HAP-1 (cell line): Measurements from ENCODE around the gene RAPGEFL1.

ENCODE experiments used
- DNase-seq, 2 experiments: peaks; one replicate each; pipeline ENCODE4 v3.0.0-alpha.2; 2016 to 2020; ENCODE audit warnings: low spot score in 2 of 2
- H3K27me3 ChIP-seq: fragments of 250-450 bp; sonication (Bioruptor Pico); 2 replicates; pipeline ENCODE4 v1.5.1; 2020; ENCODE audit warnings: low read depth, mild to moderate bottlenecking, moderate library complexity
- H3K36me3 ChIP-seq: fragments of 250-450 bp; sonication (Bioruptor Pico); replicated peaks from 2 replicates; pipeline ENCODE4 v1.5.1; 2020; ENCODE audit warnings: mild to moderate bottlenecking
- H3K4me1 ChIP-seq: fragments of 250-450 bp; sonication (Bioruptor Pico); 2 replicates; pipeline ENCODE4 v1.5.1; 2020; ENCODE audit warnings: mild to moderate bottlenecking
- H3K4me3 ChIP-seq: fragments of 250-450 bp; sonication (Bioruptor Pico); 2 replicates; pipeline ENCODE4 v1.5.1; 2020; ENCODE audit warnings: mild to moderate bottlenecking, moderate library complexity
- H3K9me3 ChIP-seq: fragments of 250-450 bp; sonication (Bioruptor Pico); 2 replicates; pipeline ENCODE4 v1.5.1; 2020; ENCODE audit warnings: mild to moderate bottlenecking, moderate library complexity
- in situ Hi-C: fragments of 300-500 bp; cut with MboI; formaldehyde crosslinking; loops from 3 replicates; pipeline ENCODE4 v1.14.3; 2020; ENCODE audit warnings: low sequenced_read_pairs, inconsistent platforms, mixed read lengths

Gene RAPGEFL1

GRCh38 chr17:40158438-40159013 is 18.7 kb upstream of the RAPGEFL1 start:
- H3K4me3 ChIP-seq: no peak overlapping the region
- no peaks in the 10 kb centered on the region for H3K9me3 ChIP-seq
- no peak for DNase-seq
- in situ Hi-C loops: no loop called here
- H3K36me3 ChIP-seq: peaks cover 64% of the 10 kb centered on the region
- no peaks in the 10 kb centered on the region for H3K4me1 ChIP-seq
- H3K27me3 ChIP-seq: no peaks in the 10 kb centered on the region

GRCh38 chr17:40159456-40159855 is 17.8 kb upstream of the RAPGEFL1 start:
- Histone ChIP-seq H3K27me3 (no peaks in the 10 kb centered on the region), H3K36me3 (peaks cover 69% of the 10 kb centered on the region), H3K9me3 (no peaks in the 10 kb centered on the region), H3K4me3 (no peak overlapping the region), H3K4me1 (no peaks in the 10 kb centered on the region)
- no peak for DNase-seq
- in situ Hi-C loops: no loop called here

GRCh38 chr17:40167685-40168261 is 9.5 kb upstream of the RAPGEFL1 start:
- in situ Hi-C loops: loop anchor here (10.0 kb wide), 1 partner anchor 133 kb away; no protein-coding TSS in a partner anchor
- Histone ChIP-seq H3K36me3 (peaks cover 89% of the 10 kb centered on the region), H3K27me3 (no peaks in the 10 kb centered on the region)

GRCh38 chr17:40168262-40168832 is 8.9 kb upstream of the RAPGEFL1 start:
- no peaks in the 10 kb centered on the region for H3K4me1 ChIP-seq
- no peaks in the 10 kb centered on the region for H3K9me3 ChIP-seq
- peak; percentile 46 to 61 for DNase-seq
- H3K36me3 ChIP-seq: peaks cover 86% of the 10 kb centered on the region
- in situ Hi-C loops: loop anchor here (10.0 kb wide), 1 partner anchor 134 kb away; no protein-coding TSS in a partner anchor
- no peaks in the 10 kb centered on the region for H3K27me3 ChIP-seq
- H3K4me3 ChIP-seq: no peak overlapping the region

More at GRCh38 chr17:40167685-40168261, 9.5 kb upstream of the RAPGEFL1 start:
- H3K9me3 ChIP-seq: no peaks in the 10 kb centered on the region
- no peak overlapping the region for H3K4me3 ChIP-seq
- H3K4me1 ChIP-seq: no peaks in the 10 kb centered on the region
- DNase-seq: no peak

- peaks cover 75% of the 10 kb centered on the region for H3K36me3 ChIP-seq
- no peaks in the 10 kb centered on the region for H3K4me1 ChIP-seq
- no peak overlapping the region for H3K4me3 ChIP-seq
- DNase-seq: no peak
- H3K9me3 ChIP-seq: no peaks in the 10 kb centered on the region
- no peaks in the 10 kb centered on the region for H3K27me3 ChIP-seq
- in situ Hi-C loops: no loop called here
These were observed 6.9 kb upstream of the RAPGEFL1 start for GRCh38 chr17:40170325-40170724.

- peaks cover 69% of the 10 kb centered on the region for H3K36me3 ChIP-seq
- in situ Hi-C loops: no loop called here
- no peak for DNase-seq
These were observed 5.5 kb upstream of the RAPGEFL1 start for GRCh38 chr17:40171750-40172149.

GRCh38 chr17:40173091-40173777 is 4.0 kb upstream of the RAPGEFL1 start:
- H3K27me3 ChIP-seq: no peaks in the 10 kb centered on the region
- H3K4me3 ChIP-seq: no peak overlapping the region
- DNase-seq: no peak
- H3K36me3 ChIP-seq: peaks cover 56% of the 10 kb centered on the region
- H3K9me3 ChIP-seq: no peaks in the 10 kb centered on the region
- no peaks in the 10 kb centered on the region for H3K4me1 ChIP-seq
- in situ Hi-C loops: no loop called here

More at GRCh38 chr17:40171750-40172149, 5.5 kb upstream of the RAPGEFL1 start:
- H3K9me3 ChIP-seq: no peaks in the 10 kb centered on the region
- no peaks in the 10 kb centered on the region for H3K27me3 ChIP-seq
- no peaks in the 10 kb centered on the region for H3K4me1 ChIP-seq
- H3K4me3 ChIP-seq: no peak overlapping the region

- H3K36me3 ChIP-seq: peaks cover 55% of the 10 kb centered on the region
- H3K4me3 ChIP-seq: no peak overlapping the region
- no peaks in the 10 kb centered on the region for H3K9me3 ChIP-seq
- no peak for DNase-seq
- H3K4me1 ChIP-seq: no peaks in the 10 kb centered on the region
- in situ Hi-C loops: no loop called here
- no peaks in the 10 kb centered on the region for H3K27me3 ChIP-seq
These were observed 3.5 kb upstream of the RAPGEFL1 start for GRCh38 chr17:40173778-40174135.

GRCh38 chr17:40174514-40174913 is 2.8 kb upstream of the RAPGEFL1 start:
- no peaks in the 10 kb centered on the region for H3K4me1 ChIP-seq
- H3K4me3 ChIP-seq: no peak overlapping the region
- H3K27me3 ChIP-seq: no peaks in the 10 kb centered on the region
- peaks cover 47% of the 10 kb centered on the region for H3K36me3 ChIP-seq
- in situ Hi-C loops: no loop called here
- no peaks in the 10 kb centered on the region for H3K9me3 ChIP-seq
- no peak for DNase-seq

- peaks cover 36% of the 10 kb centered on the region for H3K36me3 ChIP-seq
- H3K4me1 ChIP-seq: no peaks in the 10 kb centered on the region
- H3K4me3 ChIP-seq: no peak overlapping the region
- no peaks in the 10 kb centered on the region for H3K27me3 ChIP-seq
- no peak for DNase-seq
- in situ Hi-C loops: no loop called here
- H3K9me3 ChIP-seq: no peaks in the 10 kb centered on the region
These were observed 1.1 kb upstream of the RAPGEFL1 start for GRCh38 chr17:40175928-40176753.

- H3K9me3 ChIP-seq: no peaks in the 10 kb centered on the region
- no peak for DNase-seq
- no peak overlapping the region for H3K4me3 ChIP-seq
- H3K36me3 ChIP-seq: peaks cover 30% of the 10 kb centered on the region
- no peaks in the 10 kb centered on the region for H3K4me1 ChIP-seq
- in situ Hi-C loops: no loop called here
- H3K27me3 ChIP-seq: no peaks in the 10 kb centered on the region
These were observed 538 bp upstream of the RAPGEFL1 start for GRCh38 chr17:40176754-40177110.

GRCh38 chr17:40178021-40178601 is 841 bp downstream of the RAPGEFL1 start:
- Histone ChIP-seq H3K4me1 (no peaks in the 10 kb centered on the region), H3K36me3 (peaks cover 21% of the 10 kb centered on the region), H3K4me3 (no peak overlapping the region), H3K9me3 (no peaks in the 10 kb centered on the region), H3K27me3 (no peaks in the 10 kb centered on the region)
- no peak for DNase-seq
- in situ Hi-C loops: no loop called here

- Histone ChIP-seq H3K4me3 (no peak overlapping the region), H3K4me1 (no peaks in the 10 kb centered on the region), H3K9me3 (no peaks in the 10 kb centered on the region), H3K36me3 (peaks cover 17% of the 10 kb centered on the region), H3K27me3 (no peaks in the 10 kb centered on the region)
- in situ Hi-C loops: no loop called here
- no peak for DNase-seq
These were observed 1.4 kb downstream of the RAPGEFL1 start for GRCh38 chr17:40178660-40179059.
